SH-SY5Y (cell line): ENCODE data around the gene CHRDL2.
A peak's percentile ranks its signal among the peaks of the same experiment; 100 is the strongest.

Source experiments
- GATA2 ChIP-seq: IDR thresholded peaks from 2 replicates; pipeline ENCODE4 v1.6.1; 2011; ENCODE audit warnings: mild to moderate bottlenecking, low read depth, low read length
- GATA3 ChIP-seq: IDR thresholded peaks from 2 replicates; pipeline ENCODE4 v1.6.1; 2011; ENCODE audit warnings: low read depth, mild to moderate bottlenecking, low read length, moderate library complexity

CHRDL2 gene

GRCh38 chr11:74678041-74678440, 53.2 kb downstream of the CHRDL2 start:
- no peak for TF ChIP-seq GATA2
- no peak for TF ChIP-seq GATA3

GRCh38 chr11:74677131-74677530, 54.1 kb downstream of the CHRDL2 start:
- TF ChIP-seq GATA2 (no peak), GATA3 (no peak)

GRCh38 chr11:74676596-74676995, 54.6 kb downstream of the CHRDL2 start:
- TF ChIP-seq GATA3 (no peak), GATA2 (no peak)

GRCh38 chr11:74675761-74676160, 55.5 kb downstream of the CHRDL2 start:
- TF ChIP-seq GATA3 (no peak), GATA2 (no peak)

- TF ChIP-seq GATA3: no peak
- no peak for TF ChIP-seq GATA2
Observed at GRCh38 chr11:74673693-74674360, 57.4 kb downstream of the CHRDL2 start.

GRCh38 chr11:74672956-74673692, 58.1 kb downstream of the CHRDL2 start:
- TF ChIP-seq GATA3 (no peak), GATA2 (0 out of 2 replicates have a peak, but pooled peaks have one; percentile 6)

- TF ChIP-seq GATA2 (no peak), GATA3 (no peak)
Observed at GRCh38 chr11:74672332-74672955, 58.8 kb downstream of the CHRDL2 start.

- TF ChIP-seq GATA3: no peak
- TF ChIP-seq GATA2: no peak
Observed at GRCh38 chr11:74671520-74672196, 59.6 kb downstream of the CHRDL2 start.

GRCh38 chr11:74670171-74670570, 61.1 kb downstream of the CHRDL2 start:
- TF ChIP-seq GATA3 (no peak), GATA2 (no peak)

- no peak for TF ChIP-seq GATA3
- TF ChIP-seq GATA2: no peak
Observed at GRCh38 chr11:74669211-74670160, 61.7 kb downstream of the CHRDL2 start.

- no peak for TF ChIP-seq GATA2
- TF ChIP-seq GATA3: no peak
Observed at GRCh38 chr11:74663315-74663714, 67.9 kb downstream of the CHRDL2 start.

- TF ChIP-seq GATA3 (no peak), GATA2 (no peak)
Observed at GRCh38 chr11:74662487-74663103, 68.6 kb downstream of the CHRDL2 start.

- TF ChIP-seq GATA3: no peak
- no peak for TF ChIP-seq GATA2
Observed at GRCh38 chr11:74654976-74655375, 76.2 kb downstream of the CHRDL2 start.

GRCh38 chr11:74650498-74650897, 80.7 kb downstream of the CHRDL2 start:
- TF ChIP-seq GATA3 (no peak), GATA2 (no peak)
